Measurements from ENCODE around the gene SSRP1. TPM values are rescaled to one million over a fixed set of nuclear protein-coding genes. Genes with fewer than 3 reads are reported as not detected.

Gene SSRP1
- total and polyA plus RNA-seq, 2 experiments from 2014 or later: 205 to 216 TPM

DNA sequence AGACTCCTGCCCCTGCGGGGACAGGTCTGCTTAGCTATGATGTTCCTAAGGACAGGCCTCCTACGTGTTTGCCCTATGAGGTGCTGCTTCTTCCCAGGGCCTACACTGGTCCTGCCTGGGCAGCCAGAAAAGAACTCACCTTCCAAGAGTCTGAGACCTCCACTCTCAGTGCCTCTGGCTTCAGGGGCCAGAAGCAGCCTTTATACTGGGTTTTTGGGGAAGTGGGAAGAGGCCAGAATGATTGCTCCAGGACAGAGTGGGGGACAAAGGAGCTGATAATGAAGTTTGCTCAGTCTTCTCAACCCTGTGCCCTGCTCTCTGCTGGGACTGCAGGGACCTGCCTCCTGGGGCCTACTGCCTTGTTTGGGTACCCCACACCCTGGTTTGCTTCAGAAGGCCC lies 45.3 kb upstream of the SSRP1 start, which contains the start of gene PRG3:
Gene PRG3, minus strand, starts transcription at position 176 of the 400 bp plus-strand sequence. CDS start 442 bp downstream, outside the sequence.
- no peaks in the 10 kb centered on the region for H3K4me1 ChIP-seq (ENCODE audit: insufficient read depth)
- H3K4me2 ChIP-seq: no peak within 1 kb of the TSS
- no peak within 1 kb of the TSS for H2AFZ ChIP-seq
- H3F3A ChIP-seq (replicated peaks; ENCODE audit: low read depth): no peaks in the 10 kb centered on the region
- Mint-ChIP-seq H3K4me3 (no peak within 1 kb of the TSS), H3K9me3 (peaks cover 3% of the 10 kb centered on the region; the same call in 1 of the 3 replicates), H3K27me3 (ENCODE audit: insufficient read depth, low read depth, poor library complexity) (peaks cover 10% of the 10 kb centered on the region), H3K4me1 (peaks cover 2% of the 10 kb centered on the region; the same call in 2 of the 3 replicates), H3K36me3 (ENCODE audit: low read depth) (no peaks in the 10 kb centered on the region), H3K27ac (no peak within 1 kb of the TSS)
- H3K4me3 ChIP-seq: no peak within 1 kb of the TSS
- H3K36me3 ChIP-seq (ENCODE audit: insufficient read depth): no peaks in the 10 kb centered on the region
- H3K27ac ChIP-seq (ENCODE audit: low read depth): no peak within 1 kb of the TSS
- H3K79me2 ChIP-seq (replicated peaks; ENCODE audit: insufficient read depth): no peaks in the 10 kb centered on the region
- no peak for DNase-seq (ENCODE audit: low spot score)
- H3K9me2 ChIP-seq (ENCODE audit: insufficient read depth): no peaks in the 10 kb centered on the region
- no peaks in the 10 kb centered on the region for H4K20me1 ChIP-seq (replicated peaks; ENCODE audit: insufficient read depth)
- ATAC-seq: no peak
- H3K27me3 ChIP-seq (ENCODE audit: insufficient read depth): no peaks in the 10 kb centered on the region
- no peak for TF ChIP-seq EZH2phosphoT487 (IDR thresholded peaks at IDR 0.05; ENCODE audit: unreplicated experiment)
- no peak for TF ChIP-seq STAT1 (IDR thresholded peaks at IDR 0.05; ENCODE audit: unreplicated experiment)
- TF ChIP-seq NANOG (IDR thresholded peaks at IDR 0.05; ENCODE audit: borderline replicate concordance): no peak
- TF ChIP-seq CTCF (conservative IDR thresholded peaks at IDR 0.05; ENCODE audit: low read depth in 2 of 2): no peak
- TF ChIP-seq ZNF114 (CRISPR knock-in tag; IDR thresholded peaks at IDR 0.05): no peak
- no peak for TF ChIP-seq JUNB (IDR thresholded peaks at IDR 0.05; ENCODE audit: unreplicated experiment)
- TF ChIP-seq POLR2AphosphoS5 (IDR thresholded peaks at IDR 0.05; ENCODE audit: low read depth): no peak
- TF ChIP-seq, protein P1, sequence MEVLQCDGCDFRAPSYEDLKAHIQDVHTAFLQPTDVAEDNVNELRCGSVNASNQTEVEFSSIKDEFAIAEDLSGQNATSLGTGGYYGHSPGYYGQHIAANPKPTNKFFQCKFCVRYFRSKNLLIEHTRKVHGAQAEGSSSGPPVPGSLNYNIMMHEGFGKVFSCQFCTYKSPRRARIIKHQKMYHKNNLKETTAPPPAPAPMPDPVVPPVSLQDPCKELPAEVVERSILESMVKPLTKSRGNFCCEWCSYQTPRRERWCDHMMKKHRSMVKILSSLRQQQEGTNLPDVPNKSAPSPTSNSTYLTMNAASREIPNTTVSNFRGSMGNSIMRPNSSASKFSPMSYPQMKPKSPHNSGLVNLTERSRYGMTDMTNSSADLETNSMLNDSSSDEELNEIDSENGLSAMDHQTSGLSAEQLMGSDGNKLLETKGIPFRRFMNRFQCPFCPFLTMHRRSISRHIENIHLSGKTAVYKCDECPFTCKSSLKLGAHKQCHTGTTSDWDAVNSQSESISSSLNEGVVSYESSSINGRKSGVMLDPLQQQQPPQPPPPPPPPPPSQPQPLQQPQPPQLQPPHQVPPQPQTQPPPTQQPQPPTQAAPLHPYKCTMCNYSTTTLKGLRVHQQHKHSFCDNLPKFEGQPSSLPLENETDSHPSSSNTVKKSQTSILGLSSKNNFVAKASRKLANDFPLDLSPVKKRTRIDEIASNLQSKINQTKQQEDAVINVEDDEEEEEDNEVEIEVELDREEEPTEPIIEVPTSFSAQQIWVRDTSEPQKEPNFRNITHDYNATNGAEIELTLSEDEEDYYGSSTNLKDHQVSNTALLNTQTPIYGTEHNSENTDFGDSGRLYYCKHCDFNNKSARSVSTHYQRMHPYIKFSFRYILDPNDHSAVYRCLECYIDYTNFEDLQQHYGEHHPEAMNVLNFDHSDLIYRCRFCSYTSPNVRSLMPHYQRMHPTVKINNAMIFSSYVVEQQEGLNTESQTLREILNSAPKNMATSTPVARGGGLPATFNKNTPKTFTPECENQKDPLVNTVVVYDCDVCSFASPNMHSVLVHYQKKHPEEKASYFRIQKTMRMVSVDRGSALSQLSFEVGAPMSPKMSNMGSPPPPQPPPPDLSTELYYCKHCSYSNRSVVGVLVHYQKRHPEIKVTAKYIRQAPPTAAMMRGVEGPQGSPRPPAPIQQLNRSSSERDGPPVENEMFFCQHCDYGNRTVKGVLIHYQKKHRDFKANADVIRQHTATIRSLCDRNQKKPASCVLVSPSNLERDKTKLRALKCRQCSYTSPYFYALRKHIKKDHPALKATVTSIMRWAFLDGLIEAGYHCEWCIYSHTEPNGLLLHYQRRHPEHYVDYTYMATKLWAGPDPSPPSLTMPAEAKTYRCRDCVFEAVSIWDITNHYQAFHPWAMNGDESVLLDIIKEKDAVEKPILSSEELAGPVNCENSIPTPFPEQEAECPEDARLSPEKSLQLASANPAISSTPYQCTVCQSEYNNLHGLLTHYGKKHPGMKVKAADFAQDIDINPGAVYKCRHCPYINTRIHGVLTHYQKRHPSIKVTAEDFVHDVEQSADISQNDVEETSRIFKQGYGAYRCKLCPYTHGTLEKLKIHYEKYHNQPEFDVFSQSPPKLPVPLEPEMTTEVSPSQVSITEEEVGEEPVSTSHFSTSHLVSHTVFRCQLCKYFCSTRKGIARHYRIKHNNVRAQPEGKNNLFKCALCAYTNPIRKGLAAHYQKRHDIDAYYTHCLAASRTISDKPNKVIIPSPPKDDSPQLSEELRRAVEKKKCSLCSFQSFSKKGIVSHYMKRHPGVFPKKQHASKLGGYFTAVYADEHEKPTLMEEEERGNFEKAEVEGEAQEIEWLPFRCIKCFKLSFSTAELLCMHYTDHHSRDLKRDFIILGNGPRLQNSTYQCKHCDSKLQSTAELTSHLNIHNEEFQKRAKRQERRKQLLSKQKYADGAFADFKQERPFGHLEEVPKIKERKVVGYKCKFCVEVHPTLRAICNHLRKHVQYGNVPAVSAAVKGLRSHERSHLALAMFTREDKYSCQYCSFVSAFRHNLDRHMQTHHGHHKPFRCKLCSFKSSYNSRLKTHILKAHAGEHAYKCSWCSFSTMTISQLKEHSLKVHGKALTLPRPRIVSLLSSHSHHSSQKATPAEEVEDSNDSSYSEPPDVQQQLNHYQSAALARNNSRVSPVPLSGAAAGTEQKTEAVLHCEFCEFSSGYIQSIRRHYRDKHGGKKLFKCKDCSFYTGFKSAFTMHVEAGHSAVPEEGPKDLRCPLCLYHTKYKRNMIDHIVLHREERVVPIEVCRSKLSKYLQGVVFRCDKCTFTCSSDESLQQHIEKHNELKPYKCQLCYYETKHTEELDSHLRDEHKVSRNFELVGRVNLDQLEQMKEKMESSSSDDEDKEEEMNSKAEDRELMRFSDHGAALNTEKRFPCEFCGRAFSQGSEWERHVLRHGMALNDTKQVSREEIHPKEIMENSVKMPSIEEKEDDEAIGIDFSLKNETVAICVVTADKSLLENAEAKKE (CRISPR knock-in tag; IDR thresholded peaks at IDR 0.05): no peak
- no peak for TF ChIP-seq ZNF331 (CRISPR knock-in tag; IDR thresholded peaks at IDR 0.05; ENCODE audit: low read depth)
- TF ChIP-seq EZH2 (IDR thresholded peaks at IDR 0.05; ENCODE audit: low read depth, unreplicated experiment): no peak
- no peak for TF ChIP-seq CREB1 (CRISPR knock-in tag; IDR thresholded peaks at IDR 0.05; ENCODE audit: low read depth)
- TF ChIP-seq, protein P2, sequence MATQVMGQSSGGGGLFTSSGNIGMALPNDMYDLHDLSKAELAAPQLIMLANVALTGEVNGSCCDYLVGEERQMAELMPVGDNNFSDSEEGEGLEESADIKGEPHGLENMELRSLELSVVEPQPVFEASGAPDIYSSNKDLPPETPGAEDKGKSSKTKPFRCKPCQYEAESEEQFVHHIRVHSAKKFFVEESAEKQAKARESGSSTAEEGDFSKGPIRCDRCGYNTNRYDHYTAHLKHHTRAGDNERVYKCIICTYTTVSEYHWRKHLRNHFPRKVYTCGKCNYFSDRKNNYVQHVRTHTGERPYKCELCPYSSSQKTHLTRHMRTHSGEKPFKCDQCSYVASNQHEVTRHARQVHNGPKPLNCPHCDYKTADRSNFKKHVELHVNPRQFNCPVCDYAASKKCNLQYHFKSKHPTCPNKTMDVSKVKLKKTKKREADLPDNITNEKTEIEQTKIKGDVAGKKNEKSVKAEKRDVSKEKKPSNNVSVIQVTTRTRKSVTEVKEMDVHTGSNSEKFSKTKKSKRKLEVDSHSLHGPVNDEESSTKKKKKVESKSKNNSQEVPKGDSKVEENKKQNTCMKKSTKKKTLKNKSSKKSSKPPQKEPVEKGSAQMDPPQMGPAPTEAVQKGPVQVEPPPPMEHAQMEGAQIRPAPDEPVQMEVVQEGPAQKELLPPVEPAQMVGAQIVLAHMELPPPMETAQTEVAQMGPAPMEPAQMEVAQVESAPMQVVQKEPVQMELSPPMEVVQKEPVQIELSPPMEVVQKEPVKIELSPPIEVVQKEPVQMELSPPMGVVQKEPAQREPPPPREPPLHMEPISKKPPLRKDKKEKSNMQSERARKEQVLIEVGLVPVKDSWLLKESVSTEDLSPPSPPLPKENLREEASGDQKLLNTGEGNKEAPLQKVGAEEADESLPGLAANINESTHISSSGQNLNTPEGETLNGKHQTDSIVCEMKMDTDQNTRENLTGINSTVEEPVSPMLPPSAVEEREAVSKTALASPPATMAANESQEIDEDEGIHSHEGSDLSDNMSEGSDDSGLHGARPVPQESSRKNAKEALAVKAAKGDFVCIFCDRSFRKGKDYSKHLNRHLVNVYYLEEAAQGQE (IDR thresholded peaks at IDR 0.05; ENCODE audit: unreplicated experiment): no peak
- no peak for TF ChIP-seq ETS1 (IDR thresholded peaks at IDR 0.05)
